Left lung (tissue), 10 donors: ENCODE measurements around the gene ELANE. TPM values are rescaled to one million over a fixed set of nuclear protein-coding genes. Genes with fewer than 3 reads are reported as not detected.
A peak's percentile ranks its signal among the peaks of the same experiment; 100 is the strongest.
"Not testable (repeated sequence)": the region's sequence is repeated elsewhere in the genome, so short reads cannot be mapped to it uniquely, and the experiment has no call there.

ENCODE experiments used
- ATAC-seq: fragments of 200-7000 bp; cut with Tn5 transposase; one replicate; pipeline ENCODE4 v1.9.1; 2020; ENCODE audit warnings: moderate library complexity
- DNase-seq, 4 donors: peaks; one replicate each; pipeline ENCODE4 v3.0.0-alpha.2; 2013 to 2020
- H3K27ac ChIP-seq, 2 donors: fragments of 200-600 bp; sonication (generic) in 1 of 2; one replicate each; pipeline versions ENCODE4 v1.5.0 to v1.8.0; 2020 to 2021
- H3K27me3 ChIP-seq, 2 donors: fragments of 200-600 bp; sonication (generic) in 1 of 2; one replicate each; pipeline versions ENCODE4 v1.5.0 to v1.8.0; 2020 to 2021
- H3K36me3 ChIP-seq, 2 donors: fragments of 200-600 bp; sonication (generic) in 1 of 2; one replicate each; pipeline versions ENCODE4 v1.5.0 to v1.8.0; 2020 to 2021
- H3K4me1 ChIP-seq, 2 donors: fragments of 200-600 bp; one replicate each; pipeline ENCODE4 v1.8.0; 2021
- H3K4me3 ChIP-seq, 2 donors: fragments of 200-600 bp; sonication (generic) in 1 of 2; one replicate each; pipeline versions ENCODE4 v1.5.0 to v1.8.0; 2020 to 2021; ENCODE audit warnings: mild to moderate bottlenecking in 1 of 2
- H3K9me3 ChIP-seq, 2 donors: fragments of 200-600 bp; sonication (generic) in 1 of 2; one replicate each; pipeline versions ENCODE4 v1.5.0 to v1.8.0; 2020 to 2021
- CTCF ChIP-seq, 2 donors: fragments of 200-600 bp; sonication (generic) in 1 of 2; IDR thresholded peaks; one replicate each; pipeline versions ENCODE4 v1.5.0 to v1.8.0; 2021; ENCODE audit warnings: antibody characterized with exemption in 2 of 2
- intact Hi-C, 2 donors: fragments of 100-400 bp; cut with DNase I; formaldehyde crosslinking; loops; one replicate each; pipeline versions ENCODE4 v1.11.2 to v1.14.2; 2022
- polyA plus RNA-seq, 6 donors: library from polyadenylated mRNA; unstranded; fragments of 120-200 nt; gene quantifications; one replicate each; pipeline ENCODE4 v1.2.1, GENCODE V29; 2013; ENCODE audit not compliant: insufficient read length in 6 of 6
- total RNA-seq, 2 donors: library from RNA; stranded (reverse); fragmentation: NEBNext Ultra II Directional; extraction: Animal tissue kit (Norgen Biotek cat#: 25700); gene quantifications; one replicate each; pipeline ENCODE4 v1.2.1, GENCODE V29; 2021
- donor health status: DM: no; HTN: yes; CAD: no.
- donor health status: DM: no; HTN: no; CAD: no.

ELANE gene
- total and polyA plus RNA-seq, 8 donors = 0.70 to 2.2 (median 1.2) TPM

DNA sequence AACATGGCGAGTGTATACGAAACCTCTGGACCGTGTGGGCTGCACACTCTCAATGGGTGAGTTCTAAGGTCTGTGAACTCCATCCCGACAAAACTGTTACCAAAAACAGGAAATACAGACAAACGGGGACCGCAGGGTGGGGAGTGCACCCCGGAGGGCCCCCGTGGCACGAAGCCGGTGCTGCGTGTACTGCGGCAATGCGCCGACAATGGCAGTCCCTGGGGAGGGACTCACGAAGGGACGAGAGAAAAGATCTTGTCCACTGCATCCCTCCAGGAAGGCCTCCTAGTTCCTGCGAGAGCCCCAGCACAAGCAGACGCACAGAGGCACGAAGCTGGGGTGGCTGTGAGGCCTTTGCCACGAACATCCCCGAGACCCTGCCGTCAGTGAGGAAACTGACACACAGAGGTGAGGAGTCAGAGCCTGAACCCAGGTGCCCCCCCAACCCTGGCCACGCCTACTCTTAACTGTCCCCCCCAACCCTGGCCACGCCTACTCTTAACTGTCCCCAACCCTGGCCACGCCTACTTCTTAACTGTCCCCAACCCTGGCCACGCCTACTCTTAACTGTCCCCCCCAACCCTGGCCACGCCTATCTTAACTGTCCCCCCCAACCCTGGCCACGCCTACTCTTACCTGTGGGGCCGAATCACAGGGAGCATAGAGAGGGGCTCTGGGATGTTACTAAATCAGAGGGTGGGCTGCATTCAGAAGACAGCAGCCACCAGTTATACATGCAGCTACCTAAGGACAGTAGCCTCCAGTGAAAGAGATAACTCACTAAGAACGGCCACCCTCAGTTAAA, 36.7 kb downstream of the ELANE start:
- TF ChIP-seq CTCF (IDR thresholded peaks at IDR 0.05) = no peak
- DNase-seq (no peak), ATAC-seq (no peak)
- Histone ChIP-seq H3K4me3 (no peak overlapping the region), H3K27ac (no peak overlapping the region), H3K27me3 (no peaks in the 10 kb centered on the region), H3K4me1 (peaks cover 0 to 10% of the 10 kb centered on the region in 2 donors), H3K9me3 (no peaks in the 10 kb centered on the region), H3K36me3 (peaks cover 0 to 70% of the 10 kb centered on the region in 2 donors)
- intact Hi-C loops = no loop called here

DNA sequence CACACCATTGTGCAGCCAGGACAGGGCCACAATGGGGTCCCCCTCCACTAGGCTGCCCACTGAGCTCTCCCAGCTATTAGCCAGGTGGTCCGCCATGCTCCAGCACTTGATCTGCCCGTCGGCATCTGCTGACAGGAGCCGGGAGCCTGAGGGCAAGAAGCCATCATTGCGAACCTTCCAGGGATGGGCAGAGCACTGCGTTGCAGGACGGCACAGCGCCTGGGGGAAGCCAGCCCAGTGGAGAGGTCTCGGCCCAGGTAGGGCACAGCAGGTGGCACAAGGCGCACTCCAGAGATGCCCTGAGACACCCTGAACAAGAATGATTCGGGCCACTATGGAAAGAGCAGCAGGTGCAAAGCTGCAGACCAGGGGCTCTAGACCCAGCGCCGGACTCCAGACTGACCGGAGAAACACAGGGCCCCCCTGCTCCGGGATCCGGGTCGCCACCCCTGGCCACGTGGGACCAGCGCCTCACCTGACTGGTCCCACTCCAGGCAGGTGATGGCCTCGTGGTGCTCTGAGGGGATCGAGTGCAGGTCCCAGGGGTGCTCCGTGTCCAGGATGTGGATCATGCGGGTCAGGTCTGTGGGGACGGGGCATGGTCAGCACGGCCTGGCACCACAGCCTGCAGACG, 37.7 kb downstream of the ELANE start:
- no peak for TF ChIP-seq CTCF (IDR thresholded peaks at IDR 0.05)
- Histone ChIP-seq H3K4me3 (no peak overlapping the region), H3K4me1 (peaks cover 0 to 14% of the 10 kb centered on the region in 2 donors), H3K9me3 (no peaks in the 10 kb centered on the region), H3K36me3 (peaks cover 0 to 60% of the 10 kb centered on the region in 2 donors), H3K27me3 (no peaks in the 10 kb centered on the region), H3K27ac (no peak overlapping the region)
- ATAC-seq (no peak), DNase-seq (no peak)
- intact Hi-C loops = no loop called here

GRCh38 chr19:890831-891230, 38.7 kb downstream of the ELANE start:
- Histone ChIP-seq H3K27me3 (no peaks in the 10 kb centered on the region), H3K4me3 (no peak overlapping the region), H3K27ac (no peak overlapping the region), H3K36me3 (peaks cover 0 to 50% of the 10 kb centered on the region in 2 donors), H3K4me1 (peaks cover 0 to 14% of the 10 kb centered on the region in 2 donors), H3K9me3 (no peaks in the 10 kb centered on the region)
- intact Hi-C loops = no loop called here
- TF ChIP-seq CTCF (IDR thresholded peaks at IDR 0.05) = no peak
- ATAC-seq = no peak
- no peak for DNase-seq

DNA sequence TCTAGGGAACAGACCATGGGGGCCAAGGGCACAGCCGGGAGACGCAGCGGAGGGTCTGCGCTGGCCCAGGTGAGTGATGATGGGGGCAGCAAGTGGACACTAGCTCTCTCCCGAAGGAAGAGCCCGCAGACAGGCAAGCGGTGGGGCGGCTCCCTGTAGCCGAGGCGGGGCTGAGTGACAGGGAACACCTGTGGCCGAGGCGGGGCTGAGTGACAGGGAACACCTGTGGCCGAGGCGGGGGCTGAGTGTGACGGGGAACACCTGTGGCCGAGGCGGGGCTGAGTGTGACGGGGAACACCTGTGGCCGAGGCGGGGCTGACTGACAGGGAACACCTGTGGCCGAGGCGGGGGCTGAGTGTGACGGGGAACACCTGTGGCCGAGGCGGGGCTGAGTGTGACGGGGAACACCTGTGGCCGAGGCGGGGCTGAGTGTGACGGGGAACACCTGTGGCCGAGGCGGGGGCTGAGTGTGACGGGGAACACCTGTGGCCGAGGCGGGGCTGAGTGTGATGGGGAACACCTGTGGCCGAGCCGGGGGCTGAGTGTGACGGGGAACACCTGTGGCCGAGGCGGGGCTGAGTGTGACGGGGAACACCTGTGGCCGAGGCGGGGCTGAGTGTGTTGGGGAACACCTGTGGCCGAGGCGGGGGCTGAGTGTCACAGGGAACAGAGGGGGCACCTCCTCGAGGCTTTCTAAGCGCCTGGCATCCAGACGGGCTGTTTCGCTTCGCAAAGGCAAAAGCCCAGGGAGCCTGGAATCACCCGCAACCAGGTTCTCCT, 39.5 kb downstream of the ELANE start:
- H3K27me3 ChIP-seq, ATAC-seq, H3K9me3 ChIP-seq, intact Hi-C loops: not testable (repeated sequence)
- H3K27ac ChIP-seq = peak overlapping the region in 1 of 2 donors; percentile 95
- H3K4me3 ChIP-seq = peak overlapping the region; percentile 72 to 76
- H3K4me1 ChIP-seq = peaks cover 0 to 14% of the 10 kb centered on the region in 2 donors
- peak in 1 of 4 donors; percentile 84 for DNase-seq
- peaks cover 0 to 47% of the 10 kb centered on the region in 2 donors for H3K36me3 ChIP-seq

DNA sequence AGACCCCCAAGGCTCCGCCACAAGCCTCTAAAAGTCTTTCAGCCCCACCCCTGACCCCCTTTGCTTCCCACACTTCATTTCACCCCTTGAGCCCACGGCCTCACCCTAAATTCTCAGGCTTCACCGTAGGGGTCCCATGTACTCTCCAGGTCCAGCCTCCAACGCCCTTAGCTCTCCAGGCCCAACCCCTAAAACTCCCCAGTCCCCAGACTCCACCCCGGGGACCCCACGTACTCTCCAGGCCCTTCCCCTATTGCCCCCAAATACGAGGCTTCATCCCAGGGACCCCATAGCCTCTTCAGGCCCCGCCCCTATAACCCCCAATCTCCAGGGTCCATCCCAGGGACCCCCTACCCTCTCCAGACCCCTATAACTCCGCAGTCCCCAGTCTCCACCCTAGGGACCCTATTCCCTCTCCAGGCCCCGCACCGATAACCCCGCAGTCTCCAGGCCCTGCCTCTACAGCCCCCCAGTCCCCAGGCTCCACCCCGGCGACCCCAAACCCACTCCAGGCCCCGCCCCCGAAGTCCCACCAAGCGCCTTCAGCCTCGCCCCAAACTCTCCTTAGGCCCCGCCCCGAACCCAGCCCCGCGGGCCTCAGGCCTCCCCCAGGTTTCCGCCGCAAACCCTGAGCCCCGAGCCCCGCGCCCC, 40.3 kb downstream of the ELANE start:
- intact Hi-C loops = no loop called here
- ATAC-seq (no peak), DNase-seq (no peak)
- H3K36me3 ChIP-seq = peaks cover 0 to 47% of the 10 kb centered on the region in 2 donors
- H3K4me1 ChIP-seq = peaks cover 0 to 14% of the 10 kb centered on the region in 2 donors
- no peaks in the 10 kb centered on the region for H3K27me3 ChIP-seq
- peak overlapping the region; percentile 90 to 95 for H3K27ac ChIP-seq
- no peak for TF ChIP-seq CTCF (IDR thresholded peaks at IDR 0.05)
- H3K9me3 ChIP-seq = no peaks in the 10 kb centered on the region
- peak overlapping the region; percentile 72 to 76 for H3K4me3 ChIP-seq
